ENCODE data around the gene SBF1.

SBF1 gene

DNA sequence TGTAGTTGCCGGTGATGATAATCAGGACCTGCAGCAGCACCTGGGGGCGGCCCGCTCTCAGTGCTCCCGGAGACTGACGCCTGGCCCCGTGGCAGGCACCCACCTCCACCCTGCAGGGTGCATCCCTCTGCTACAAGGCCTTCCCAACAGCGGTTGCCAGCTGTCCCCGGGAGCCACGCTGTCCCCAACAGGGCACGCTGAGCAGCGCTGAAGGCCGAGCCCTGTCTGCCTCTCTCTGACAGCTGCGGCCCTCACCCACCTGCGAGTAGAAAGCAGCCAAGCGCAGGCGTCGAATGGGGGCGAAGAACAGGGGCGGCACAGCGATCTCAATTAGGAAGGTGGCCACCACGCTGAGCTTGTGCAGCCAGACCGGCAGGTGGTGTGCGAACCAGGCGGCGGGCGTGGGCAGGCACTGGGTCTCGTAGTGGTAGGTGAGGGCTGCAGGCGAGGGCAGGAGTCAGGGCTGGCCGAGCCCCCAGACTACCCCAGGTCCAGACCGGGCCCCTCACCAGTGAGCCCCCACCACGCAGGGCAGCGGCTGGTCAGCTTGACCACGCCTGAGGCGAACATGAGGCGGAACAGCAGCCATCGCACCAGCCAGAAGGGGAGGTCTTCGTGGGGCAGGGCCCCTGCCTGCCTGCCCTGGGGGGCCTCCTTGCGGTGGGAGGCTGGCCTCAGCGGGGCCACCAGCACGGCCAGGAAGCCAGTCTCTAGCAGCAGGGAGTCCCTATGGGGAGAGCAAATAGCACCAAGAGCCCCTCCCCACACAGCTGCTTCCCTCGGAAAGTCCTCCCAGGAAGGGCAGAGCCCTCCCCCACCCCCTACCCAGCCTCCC is 31.2 kb upstream of the SBF1 start:
- DNase-seq, result no peak

- no peak for DNase-seq
These were observed 30.5 kb upstream of the SBF1 start for GRCh38 chr22:50505276-50505775.

DNA sequence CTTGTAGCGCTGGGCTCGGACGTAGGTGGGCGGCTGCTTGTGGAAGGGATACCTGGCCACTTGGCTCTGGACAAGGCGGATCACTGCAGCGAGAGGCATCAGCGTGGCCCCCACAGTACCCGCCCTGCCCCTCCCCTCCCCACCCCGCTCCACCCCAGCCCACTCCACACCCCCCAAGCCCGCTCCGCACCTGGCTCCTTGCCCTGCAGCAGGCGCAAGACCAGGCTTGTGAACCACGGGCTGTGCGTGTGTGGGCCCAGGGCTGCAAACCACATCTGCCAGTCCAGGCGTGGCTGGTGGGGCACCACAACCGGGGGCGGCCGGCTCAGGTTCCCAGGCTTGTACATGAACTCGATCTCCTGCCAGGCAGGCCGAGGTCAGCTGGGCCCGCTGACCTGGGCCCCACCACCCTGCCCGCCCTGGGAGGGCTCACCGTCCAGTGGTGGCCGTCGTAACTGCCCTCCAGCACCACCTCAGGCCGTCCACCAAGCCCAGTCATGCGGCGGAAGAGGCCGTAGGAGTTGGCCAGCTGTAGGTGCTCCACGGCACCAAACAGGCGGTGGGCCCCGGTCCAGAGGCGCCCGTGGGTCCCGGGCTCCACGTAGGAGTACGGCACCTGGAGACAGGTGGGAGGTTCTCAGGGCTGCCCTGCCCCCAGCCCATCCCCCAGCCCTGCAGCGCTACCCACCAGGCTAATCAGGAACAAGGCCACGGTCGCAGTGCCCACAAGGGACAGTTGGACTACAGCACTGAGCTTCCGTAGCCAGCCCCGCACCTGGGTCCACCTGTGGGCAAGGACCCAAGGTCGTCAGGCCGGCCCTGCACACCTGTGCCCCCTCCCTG is 29.8 kb upstream of the SBF1 start:
- no peak for DNase-seq

DNA sequence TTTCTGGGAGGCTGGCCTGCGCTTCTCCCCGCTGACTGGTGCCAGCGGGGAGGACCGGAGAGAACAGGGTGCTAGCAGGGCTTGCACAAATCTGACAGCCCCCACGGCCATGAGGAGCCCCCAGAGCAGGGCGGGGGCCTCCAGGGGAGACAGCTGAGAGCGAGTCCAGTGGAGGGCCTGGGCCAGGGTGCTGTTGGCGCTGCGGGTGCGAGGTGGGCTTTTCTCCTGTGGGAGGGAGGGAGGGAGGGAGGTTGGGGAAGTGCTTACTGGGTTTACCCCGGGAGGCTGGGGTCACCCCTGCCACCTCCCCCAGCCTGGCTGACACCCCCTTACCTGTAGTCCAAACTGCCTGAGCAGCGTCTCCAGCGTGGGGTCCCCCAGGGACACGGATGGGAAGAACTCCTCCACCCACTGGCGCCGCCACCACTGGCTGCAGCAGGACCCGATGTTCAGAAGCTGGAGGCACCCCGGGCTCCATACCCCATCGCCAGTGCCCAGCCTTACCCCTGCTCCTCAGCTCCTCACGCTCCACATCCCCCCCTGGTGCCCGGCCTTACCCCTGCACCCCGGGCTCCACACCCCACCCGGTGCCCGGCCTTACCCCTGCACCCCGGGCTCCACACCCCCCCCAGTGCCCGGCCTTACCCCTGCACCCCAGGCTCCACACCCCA is 28.8 kb upstream of the SBF1 start:
- no peak for DNase-seq

DNA sequence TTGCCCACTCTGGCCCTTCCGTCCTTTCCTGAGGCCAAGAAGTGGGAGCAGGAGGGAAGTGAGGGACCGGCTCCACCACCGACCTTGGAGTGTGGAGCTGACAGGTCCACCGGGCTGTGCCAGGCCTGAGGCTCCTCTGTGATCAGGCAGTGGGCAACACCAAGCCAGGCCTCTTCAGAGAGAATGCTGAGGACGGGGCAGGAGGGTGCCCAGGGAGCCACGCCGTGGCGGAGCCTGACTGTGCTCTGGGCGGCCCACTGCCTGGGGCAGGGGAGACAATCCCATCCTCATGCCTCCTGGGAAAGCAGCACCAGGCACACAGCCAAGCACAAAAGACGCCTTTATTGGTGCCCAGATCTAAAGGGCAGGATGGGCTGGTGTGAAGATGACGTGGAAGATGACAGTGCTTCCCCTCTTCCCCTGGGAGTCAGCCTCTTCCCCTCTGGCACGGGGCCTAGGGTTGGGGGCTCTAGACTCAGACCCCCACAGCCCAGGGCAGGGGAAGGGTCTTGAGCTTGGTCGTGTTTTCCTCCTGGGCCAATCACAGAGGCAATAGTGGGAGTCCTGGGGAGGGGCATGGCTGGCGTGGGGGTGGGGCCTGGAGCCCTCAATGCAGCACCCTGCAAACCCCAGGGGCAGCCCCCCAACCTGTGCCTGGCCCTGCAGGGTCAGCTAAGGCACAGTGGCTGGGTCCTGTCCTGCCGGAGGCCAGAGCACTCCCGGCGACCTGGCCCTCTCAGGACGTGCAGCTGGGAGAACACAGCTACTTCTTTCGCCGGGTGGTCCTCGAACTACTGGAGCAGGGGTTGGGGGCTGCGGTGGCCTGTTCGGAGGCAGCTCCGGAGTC is 28.0 kb upstream of the SBF1 start:
- DNase-seq, result no peak

- DNase-seq, result no peak
These were observed 27.3 kb upstream of the SBF1 start for GRCh38 chr22:50502096-50502495.

GRCh38 chr22:50500452-50500851 is 25.6 kb upstream of the SBF1 start:
- DNase-seq, result no peak

DNA sequence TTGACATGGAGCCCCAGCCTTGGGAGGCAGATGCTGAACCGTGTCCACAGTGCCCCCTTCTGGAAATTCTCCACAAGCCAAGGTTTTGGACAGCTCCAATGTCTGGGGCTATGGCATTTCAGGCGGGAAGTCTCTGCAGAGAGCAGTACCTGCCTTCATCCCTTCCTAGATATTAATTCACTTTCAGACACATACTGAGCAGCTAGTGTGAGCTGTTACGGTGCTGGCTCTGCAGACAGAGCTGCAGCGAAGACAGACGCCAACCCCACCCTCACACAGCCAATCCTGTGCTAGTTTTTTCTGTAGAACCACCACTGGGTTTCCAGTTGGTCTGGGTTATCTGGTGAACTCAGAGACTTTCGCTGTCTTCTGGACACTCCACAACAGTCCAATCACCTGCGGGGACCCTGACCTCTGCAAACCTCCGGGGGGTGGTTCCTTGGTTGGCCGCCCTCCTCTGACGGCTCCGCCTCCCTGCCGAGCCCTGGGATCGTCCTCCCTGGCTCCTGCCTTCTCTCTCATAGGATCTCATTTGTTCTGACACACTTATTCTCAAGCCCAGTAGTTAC is 23.6 kb upstream of the SBF1 start:
- DNase-seq, result peak; percentile 61 to 76

- DNase-seq, result no peak
These were observed 22.3 kb upstream of the SBF1 start for GRCh38 chr22:50497093-50497492.

- DNase-seq, result no peak
These were observed 15.9 kb upstream of the SBF1 start for GRCh38 chr22:50490531-50491308.

DNA sequence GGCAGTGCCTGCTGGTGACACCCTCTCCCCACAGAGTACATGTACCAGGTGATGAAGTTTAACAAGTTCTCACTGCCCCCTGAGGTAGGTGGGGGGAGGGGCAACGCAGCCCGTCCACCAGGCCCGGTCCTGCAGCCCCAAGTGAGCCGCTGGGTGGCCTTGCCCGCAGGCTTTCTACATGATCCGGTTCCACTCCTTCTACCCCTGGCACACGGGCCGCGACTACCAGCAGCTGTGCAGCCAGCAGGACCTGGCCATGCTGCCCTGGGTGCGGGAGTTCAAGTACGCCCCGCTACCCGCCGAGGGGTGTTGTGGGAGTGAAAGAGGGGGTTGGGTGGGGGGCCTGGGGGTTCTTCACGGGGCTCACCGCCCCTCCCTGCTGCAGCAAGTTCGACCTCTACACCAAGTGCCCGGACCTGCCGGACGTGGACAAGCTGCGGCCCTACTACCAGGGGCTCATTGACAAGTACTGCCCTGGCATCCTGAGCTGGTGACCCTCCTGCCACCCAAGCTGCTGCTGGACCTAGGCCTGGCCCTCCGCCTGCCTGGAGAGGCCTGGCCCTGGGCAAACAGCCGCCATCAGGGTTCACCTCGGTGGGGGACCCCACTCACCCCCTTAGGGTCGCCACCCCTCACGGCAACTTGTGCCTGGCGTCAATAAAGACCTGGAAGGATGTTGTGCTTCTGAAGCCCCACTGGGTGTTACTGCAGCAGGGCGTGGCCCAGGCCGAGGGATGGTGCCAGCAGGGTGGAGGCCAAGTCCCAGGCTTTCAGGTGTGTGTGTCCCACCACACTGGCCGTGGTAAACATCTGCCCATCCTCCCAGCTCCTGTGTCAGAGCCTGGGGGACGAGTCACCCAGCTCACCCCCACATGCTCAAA is 14.8 kb upstream of the SBF1 start:
- DNase-seq, result no peak

DNA sequence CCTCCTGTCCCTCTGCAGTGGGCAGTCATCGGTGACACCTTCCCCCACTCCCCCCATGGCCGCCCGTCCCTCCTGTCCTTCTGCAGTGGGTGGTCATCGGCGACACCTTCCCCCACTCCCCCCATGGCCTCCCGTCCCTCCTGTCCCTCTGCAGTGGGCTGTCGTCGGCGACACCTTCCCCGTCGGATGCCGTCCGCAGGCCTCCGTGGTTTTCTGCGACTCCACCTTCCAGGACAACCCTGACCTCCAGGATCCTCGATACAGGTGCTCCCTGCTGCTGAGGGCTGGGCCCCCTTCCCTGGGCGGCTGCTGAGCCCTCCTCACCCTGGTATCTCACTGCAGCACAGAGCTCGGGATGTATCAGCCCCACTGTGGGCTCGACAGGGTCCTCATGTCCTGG is 14.1 kb upstream of the SBF1 start:
- no peak for DNase-seq

DNA sequence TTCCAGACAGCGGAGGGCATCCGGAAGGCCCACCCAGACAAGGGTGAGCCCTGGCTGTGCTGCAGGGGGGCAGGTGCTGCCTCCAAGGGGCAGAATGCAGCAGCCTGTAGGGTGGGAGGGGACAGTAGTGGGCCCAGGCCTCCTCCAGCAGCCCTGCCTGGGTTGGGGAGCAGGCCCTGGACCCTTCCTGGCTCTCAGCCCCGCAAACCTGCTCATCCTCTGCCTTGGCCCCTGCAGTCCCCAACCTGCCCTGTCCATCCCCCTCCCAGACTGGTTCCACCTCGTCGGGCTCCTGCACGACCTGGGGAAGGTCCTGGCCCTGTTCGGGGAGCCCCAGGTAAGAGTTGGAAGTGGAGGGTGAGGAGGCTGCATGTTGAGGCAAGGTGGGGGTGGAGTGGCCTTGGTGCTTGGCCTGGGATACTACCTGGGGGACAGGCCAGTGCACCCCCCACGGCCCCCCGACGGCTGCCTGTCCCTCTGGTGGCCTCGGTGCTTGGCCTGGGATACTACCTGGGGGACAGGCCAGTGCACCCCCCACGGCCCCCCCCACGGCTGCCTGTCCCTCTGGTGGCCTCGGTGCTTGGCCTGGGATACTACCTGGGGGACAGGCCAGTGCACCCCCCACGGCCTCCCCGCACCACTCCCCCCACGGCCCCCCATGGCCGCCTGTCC is 13.3 kb upstream of the SBF1 start:
- DNase-seq, result no peak

GRCh38 chr22:50487290-50488005 is 12.6 kb upstream of the SBF1 start:
- DNase-seq, result no peak

GRCh38 chr22:50486561-50487289 is 11.9 kb upstream of the SBF1 start, which contains the start of gene MIOX:
Gene MIOX, plus strand, starts transcription at chr22:50486859. Its CDS starts 39 bp downstream, at chr22:50486898.
- DNase-seq, result no peak

GRCh38 chr22:50485221-50486131 is 10.6 kb upstream of the SBF1 start:
- no peak for DNase-seq

All from activated CD4-positive, alpha-beta T cell treated with anti-CD3 and anti-CD28 coated beads for 4 hours (primary cell).